Measurements from ENCODE around the gene PPP1R1C. TPM values are rescaled to one million over a fixed set of nuclear protein-coding genes. Genes with fewer than 3 reads are reported as not detected.

Gene PPP1R1C
- total RNA-seq, 4 donors from 2014 or later = 1.5 to 6.3 TPM; not detected in 2

DNA sequence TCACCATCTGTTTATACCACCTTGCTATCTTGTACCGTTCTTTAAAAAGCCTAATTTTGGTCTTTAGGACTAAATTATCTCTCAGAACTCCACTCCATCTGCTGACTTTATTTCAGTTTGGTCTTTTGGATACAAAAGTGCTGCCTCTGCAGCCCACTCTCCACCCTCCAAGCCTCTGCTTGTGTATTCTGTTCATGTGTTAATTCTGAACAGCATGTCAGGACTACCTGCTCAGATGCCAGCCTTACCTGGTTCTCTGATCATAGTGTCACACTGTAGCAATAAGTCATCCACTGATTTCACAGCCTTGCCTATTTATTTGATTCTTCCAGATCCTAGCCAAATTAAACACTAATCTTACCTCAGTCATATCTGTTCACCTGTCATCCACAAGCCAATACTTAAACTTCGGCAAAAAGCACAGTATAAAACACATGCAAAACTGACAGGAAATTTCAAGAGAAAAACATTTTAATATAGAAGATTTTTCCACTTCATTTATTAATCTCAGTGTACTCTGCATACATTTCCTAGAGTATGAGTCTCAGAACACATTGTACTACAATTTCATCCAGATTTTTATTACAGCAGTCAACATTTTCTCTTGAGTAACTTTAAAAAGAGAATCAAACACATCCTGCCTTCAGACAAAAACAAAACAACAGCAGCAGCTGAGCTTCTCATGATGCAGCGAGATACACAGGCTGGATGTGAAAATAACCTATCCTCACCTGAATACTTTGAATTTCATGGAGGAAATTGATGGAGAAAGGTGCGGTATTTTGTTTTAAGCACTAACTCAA is 64.9 kb downstream of the PPP1R1C start:
- intact Hi-C loops (cut with DNase I; ENCODE audit: low total_unique reads) = no loop called here
- H3K4me3 ChIP-seq (ENCODE audit: low read depth, poor library complexity, severe bottlenecking) = no peak overlapping the region
- DNase-seq (ENCODE audit: low spot score in 2 of 2) = no peak
- WGBS, 2 donors = 87 to 89% methylated on average over 4 of the region's 4 CpGs
- TF ChIP-seq POLR2A (IDR thresholded peaks at IDR 0.05) = no peak
- TF ChIP-seq, protein P1, sequence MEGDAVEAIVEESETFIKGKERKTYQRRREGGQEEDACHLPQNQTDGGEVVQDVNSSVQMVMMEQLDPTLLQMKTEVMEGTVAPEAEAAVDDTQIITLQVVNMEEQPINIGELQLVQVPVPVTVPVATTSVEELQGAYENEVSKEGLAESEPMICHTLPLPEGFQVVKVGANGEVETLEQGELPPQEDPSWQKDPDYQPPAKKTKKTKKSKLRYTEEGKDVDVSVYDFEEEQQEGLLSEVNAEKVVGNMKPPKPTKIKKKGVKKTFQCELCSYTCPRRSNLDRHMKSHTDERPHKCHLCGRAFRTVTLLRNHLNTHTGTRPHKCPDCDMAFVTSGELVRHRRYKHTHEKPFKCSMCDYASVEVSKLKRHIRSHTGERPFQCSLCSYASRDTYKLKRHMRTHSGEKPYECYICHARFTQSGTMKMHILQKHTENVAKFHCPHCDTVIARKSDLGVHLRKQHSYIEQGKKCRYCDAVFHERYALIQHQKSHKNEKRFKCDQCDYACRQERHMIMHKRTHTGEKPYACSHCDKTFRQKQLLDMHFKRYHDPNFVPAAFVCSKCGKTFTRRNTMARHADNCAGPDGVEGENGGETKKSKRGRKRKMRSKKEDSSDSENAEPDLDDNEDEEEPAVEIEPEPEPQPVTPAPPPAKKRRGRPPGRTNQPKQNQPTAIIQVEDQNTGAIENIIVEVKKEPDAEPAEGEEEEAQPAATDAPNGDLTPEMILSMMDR (IDR thresholded peaks at IDR 0.05) = no peak

DNA sequence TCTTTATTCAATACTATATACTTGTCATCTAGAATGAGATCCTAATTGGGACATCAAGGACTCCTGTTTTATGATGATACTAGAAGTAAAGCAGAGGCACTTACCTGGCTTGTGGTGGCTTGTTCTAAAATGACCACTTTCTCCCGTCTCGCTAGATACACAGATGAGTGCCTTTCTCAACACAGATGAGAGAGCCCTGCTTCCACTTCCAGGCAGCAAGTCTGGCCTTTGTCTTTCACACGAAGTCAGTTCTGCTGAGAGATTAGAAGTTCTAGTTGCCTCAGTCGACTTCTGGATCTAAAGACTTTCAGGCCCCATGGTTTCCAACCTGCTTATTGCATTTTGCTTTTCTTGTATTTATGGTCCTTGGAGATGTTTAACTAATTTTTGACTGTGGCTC is 70.3 kb downstream of the PPP1R1C start:
- DNase-seq (ENCODE audit: low spot score in 2 of 2) = no peak
- intact Hi-C loops (cut with DNase I; ENCODE audit: low total_unique reads) = no loop called here
- TF ChIP-seq, protein P1 (IDR thresholded peaks at IDR 0.05) = no peak
- TF ChIP-seq POLR2A (IDR thresholded peaks at IDR 0.05) = no peak
- no peak overlapping the region for H3K4me3 ChIP-seq (ENCODE audit: low read depth, poor library complexity, severe bottlenecking)
- WGBS, 2 donors = 85 to 93% methylated on average over 4 of the region's 4 CpGs

DNA sequence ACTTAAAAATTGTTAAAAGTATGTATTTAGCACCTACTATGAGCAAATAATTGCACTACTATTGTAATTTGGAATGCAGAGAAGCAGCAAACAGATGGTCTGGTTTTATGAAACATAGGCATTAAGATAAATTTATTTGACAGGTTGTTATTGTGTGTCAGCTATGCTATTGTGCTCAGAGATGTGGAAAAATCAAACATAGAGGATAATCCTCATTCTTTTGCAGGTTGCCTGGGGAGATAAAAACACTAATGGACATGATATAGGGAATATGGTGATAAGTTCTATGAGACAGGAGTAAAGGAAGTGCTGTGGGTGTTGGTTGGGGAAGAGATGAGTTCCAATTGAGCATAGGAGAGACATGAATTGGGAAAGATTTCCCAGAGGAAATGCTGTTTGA is 71.3 kb downstream of the PPP1R1C start:
- DNase-seq (ENCODE audit: low spot score in 2 of 2) = no peak
- TF ChIP-seq, protein P1 (IDR thresholded peaks at IDR 0.05) = no peak
- no peak for TF ChIP-seq POLR2A (IDR thresholded peaks at IDR 0.05)
- intact Hi-C loops (cut with DNase I; ENCODE audit: low total_unique reads) = no loop called here
- no peak overlapping the region for H3K4me3 ChIP-seq (ENCODE audit: low read depth, poor library complexity, severe bottlenecking)

DNA sequence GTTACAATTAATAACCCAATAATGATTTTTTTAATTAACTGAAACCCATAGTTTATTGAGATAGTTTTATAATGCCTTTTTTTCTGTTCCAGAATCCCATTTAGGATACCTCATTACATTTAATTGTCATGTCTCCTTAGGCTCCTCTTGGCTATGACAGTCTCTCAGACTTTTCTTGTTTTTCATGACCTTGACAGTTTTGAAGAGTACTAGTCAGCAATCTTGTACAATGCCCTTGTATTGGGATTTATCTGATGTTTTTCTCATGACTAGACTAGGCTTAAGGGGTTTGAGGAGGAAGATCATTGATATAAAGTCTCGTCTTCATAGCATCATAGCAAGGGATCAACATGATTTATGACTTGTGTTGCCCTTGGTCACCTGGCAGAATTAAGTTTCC is 72.4 kb downstream of the PPP1R1C start:
- intact Hi-C loops (cut with DNase I; ENCODE audit: low total_unique reads) = no loop called here
- H3K4me3 ChIP-seq (ENCODE audit: low read depth, poor library complexity, severe bottlenecking) = no peak overlapping the region
- DNase-seq (ENCODE audit: low spot score in 2 of 2) = no peak
- 78 to 79% methylated on average over 1 of the region's 1 CpG for WGBS, 2 donors
- TF ChIP-seq POLR2A (IDR thresholded peaks at IDR 0.05) = no peak
- TF ChIP-seq, protein P1 (IDR thresholded peaks at IDR 0.05) = no peak

DNA sequence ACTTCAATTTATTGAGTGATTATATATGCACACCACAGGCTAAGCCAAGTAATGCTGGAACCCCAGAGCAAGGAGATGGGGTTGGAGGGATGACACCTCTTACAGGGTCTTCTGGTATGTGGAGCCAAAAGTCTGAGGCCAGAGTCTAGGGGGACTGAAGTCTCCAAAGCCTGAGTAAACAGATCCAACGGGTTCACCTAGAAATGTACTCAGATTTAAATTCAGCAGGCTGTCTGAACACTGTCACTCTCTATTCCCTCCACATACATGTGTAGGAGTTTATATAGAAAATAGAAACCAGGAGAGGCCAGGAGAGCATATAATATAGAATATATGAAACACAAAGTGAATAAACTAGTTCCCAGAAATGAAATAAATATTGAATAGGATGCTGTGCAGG is 76.1 kb downstream of the PPP1R1C start:
- TF ChIP-seq POLR2A (IDR thresholded peaks at IDR 0.05) = no peak
- TF ChIP-seq, protein P1 (IDR thresholded peaks at IDR 0.05) = no peak
- no peak for DNase-seq (ENCODE audit: low spot score in 2 of 2)
- whole genome bisulfite sequencing, 2 donors = 61 to 64% methylated on average over 1 of the region's 1 CpG
- H3K4me3 ChIP-seq (ENCODE audit: low read depth, poor library complexity, severe bottlenecking) = no peak overlapping the region
- intact Hi-C loops (cut with DNase I; ENCODE audit: low total_unique reads) = no loop called here
